HepG2 (cell line): ENCODE data around the gene CYB5R2. TPM values are rescaled to one million over a fixed set of nuclear protein-coding genes. Genes with fewer than 3 reads are reported as not detected.

Source experiments
- ATAC-seq: fragments of 200-7000 bp; cut with Tn5 transposase; 3 replicates; pipeline ENCODE4 v1.9.1; 2020; ENCODE audit warnings: mild to moderate bottlenecking, moderate library complexity
- BruUV-seq: library from RNA; stranded (reverse); fragments of 400-500 nt; replicated peaks from 2 replicates; lab custom pipeline; 2021; lab: Mats Ljungman, UMichigan
- CTCF ChIA-PET: fragments of 300-600 bp; formaldehyde crosslinking; extraction: SDS; loops from one replicate; lab custom pipeline; 2021; ENCODE audit warnings: low total read pairs, inconsistent platforms, low intra/inter-chr PET ratio; lab: Yijun Ruan, JAX
- POLR2A ChIA-PET: fragments of 350-600 bp; sonication (Branson Sonifier 250); formaldehyde crosslinking; loops from one replicate; lab custom pipeline; 2020; ENCODE audit warnings: antibody characterized with exemption, inconsistent platforms; lab: Yijun Ruan, JAX
- DNase-seq: peaks from one replicate; pipeline ENCODE4 v3.0.0-alpha.2; 2015; ENCODE audit warnings: low spot score
- FAIRE-seq: peaks from 3 replicates; lab custom pipeline; 2011; peaks lifted over from hg19 to GRCh38; lab: Jason Lieb, UNC
- H2AFZ ChIP-seq: one replicate; pipeline ENCODE4 v1.6.1; 2011; ENCODE audit warnings: low read length, inconsistent platforms
- H3K27ac ChIP-seq: fragments of 300-600 bp; 3 replicates; pipeline ENCODE4 v1.8.0; 2011; ENCODE audit warnings: mixed run types, mild to moderate bottlenecking, mixed read lengths, low read length, inconsistent platforms; ENCODE audit not compliant: insufficient read depth; ENCODE audit errors: extremely low read length
- H3K27me3 ChIP-seq, 2 experiments: fragments of 200-600 bp in 1 of 2; 2 replicates in 1 of 2; 3 replicates in 1 of 2; pipeline versions ENCODE4 v1.6.0 to v1.8.0; 2011; ENCODE audit warnings: low read length in 2 of 2, mild to moderate bottlenecking in 2 of 2, moderate library complexity in 2 of 2, inconsistent platforms in 1 of 2; ENCODE audit not compliant: insufficient read depth in 2 of 2, control insufficient read depth in 1 of 2
- H3K36me3 ChIP-seq, 2 experiments: fragments of 200-600 bp in 1 of 2; replicated peaks in 1 of 2; 2 replicates in 1 of 2; 3 replicates in 1 of 2; pipeline versions ENCODE4 v1.5.1 to v1.8.0; 2011; ENCODE audit warnings: low read length in 2 of 2, inconsistent platforms in 1 of 2; ENCODE audit not compliant: insufficient read depth in 2 of 2, control insufficient read depth in 1 of 2
- H3K4me1 ChIP-seq: 2 replicates; pipeline ENCODE4 v1.5.1; 2012; ENCODE audit warnings: low read length, inconsistent platforms; ENCODE audit not compliant: insufficient read depth
- H3K4me2 ChIP-seq: 2 replicates; pipeline ENCODE4 v1.6.0; 2011; ENCODE audit warnings: low read depth, low read length, inconsistent platforms
- H3K4me3 ChIP-seq, 3 experiments: fragments of 200-600 bp in 1 of 3; sonication (generic), shearing (Covaris generic) in 1 of 3; replicated peaks in 1 of 3; 2 replicates each; pipeline ENCODE4 v1.5.1; 2011 to 2016; ENCODE audit warnings: low read length in 3 of 3, inconsistent platforms in 2 of 3, low read depth in 2 of 3, mild to moderate bottlenecking in 2 of 3, control low read depth in 1 of 3, mixed read lengths in 1 of 3; ENCODE audit not compliant: insufficient read depth in 1 of 3
- H3K79me2 ChIP-seq: one replicate; pipeline ENCODE4 v1.6.1; 2011; ENCODE audit warnings: low read length, inconsistent platforms; ENCODE audit not compliant: insufficient read depth
- H3K9ac ChIP-seq: 2 replicates; pipeline ENCODE4 v1.6.0; 2011; ENCODE audit warnings: mild to moderate bottlenecking, low read depth, low read length, inconsistent platforms; ENCODE audit not compliant: insufficient read depth
- H3K9me3 ChIP-seq: 2 replicates; pipeline ENCODE4 v1.5.1; 2012; ENCODE audit warnings: mild to moderate bottlenecking, low read length
- H4K20me1 ChIP-seq: 2 replicates; pipeline ENCODE4 v1.6.0; 2011; ENCODE audit warnings: inconsistent platforms, mild to moderate bottlenecking, low read length, moderate library complexity; ENCODE audit not compliant: insufficient read depth
- FOXO1 ChIP-seq: sonication (generic); formaldehyde crosslinking; IDR thresholded peaks from 2 replicates; pipeline ENCODE4 v1.4.0; 2020; ENCODE audit warnings: missing genetic modification reagents
- HDAC6 ChIP-seq: fragments of 200-600 bp; sonication (generic); IDR thresholded peaks from 2 replicates; pipeline ENCODE4 v1.7.0; 2017; ENCODE audit warnings: mild to moderate bottlenecking, antibody characterized with exemption, low read length, low read depth
- HNRNPUL1 ChIP-seq: fragments of 200-400 bp; formaldehyde crosslinking; IDR thresholded peaks from 2 replicates; pipeline ENCODE4 v1.6.1; 2017; ENCODE audit warnings: low read depth, mild to moderate bottlenecking, low read length, moderate library complexity
- MXI1 ChIP-seq: IDR thresholded peaks from 3 replicates; pipeline ENCODE4 v1.6.1; 2012; ENCODE audit warnings: low read depth, low read length, inconsistent platforms, borderline replicate concordance
- NCOA1 ChIP-seq: sonication (generic); formaldehyde crosslinking; IDR thresholded peaks from 2 replicates; pipeline ENCODE4 v1.9.0; 2021; ENCODE audit warnings: missing genetic modification reagents
- NR3C1 ChIP-seq: sonication (generic); formaldehyde crosslinking; IDR thresholded peaks from 2 replicates; pipeline ENCODE4 v1.4.0; 2020; ENCODE audit warnings: missing genetic modification reagents
- PHF20 ChIP-seq: sonication (generic); formaldehyde crosslinking; IDR thresholded peaks from 2 replicates; pipeline ENCODE4 v1.5.0; 2020; ENCODE audit warnings: mild to moderate bottlenecking, missing genetic modification reagents
- POLR2AphosphoS2 ChIP-seq: IDR thresholded peaks from 2 replicates; pipeline ENCODE4 v1.6.1; 2011; ENCODE audit warnings: low read depth, low read length, improper control_type of control experiment
- SATB2 ChIP-seq: sonication (generic); formaldehyde crosslinking; IDR thresholded peaks from 2 replicates; pipeline ENCODE4 v1.5.0; 2020; ENCODE audit warnings: missing genetic modification reagents
- TAF1 ChIP-seq: sonication (generic); formaldehyde crosslinking; IDR thresholded peaks from 2 replicates; pipeline ENCODE4 v1.4.0; 2020; ENCODE audit warnings: missing genetic modification reagents
- YEATS4 ChIP-seq: sonication (generic); formaldehyde crosslinking; IDR thresholded peaks from 2 replicates; pipeline ENCODE4 v1.4.0; 2020; ENCODE audit warnings: missing genetic modification reagents, borderline replicate concordance
- ZKSCAN8 ChIP-seq: IDR thresholded peaks from 2 replicates; pipeline ENCODE4 v1.6.1; 2016; ENCODE audit warnings: borderline replicate concordance, missing genetic modification reagents, missing compliant biosample characterization
- ZMYM3 ChIP-seq: sonication (generic); formaldehyde crosslinking; IDR thresholded peaks from 2 replicates; pipeline ENCODE4 v1.5.1; 2020; ENCODE audit warnings: mild to moderate bottlenecking, missing genetic modification reagents
- ZNF446 ChIP-seq: sonication (generic); formaldehyde crosslinking; IDR thresholded peaks from 2 replicates; pipeline ENCODE4 v1.5.0; 2020; ENCODE audit warnings: mild to moderate bottlenecking, missing genetic modification reagents
- ZNF768 ChIP-seq: sonication (generic); formaldehyde crosslinking; IDR thresholded peaks from 2 replicates; pipeline ENCODE4 v1.4.0; 2020; ENCODE audit warnings: missing genetic modification reagents
- WGBS: methylation state at CpG from one replicate; pipeline ENCODE4 v1.1.6; 2017; ENCODE audit warnings: low lambda C conversion rate; 5-methylcytosine and 5-hydroxymethylcytosine counted together
- in situ Hi-C: cut with HindIII; loops from 2 replicates; pipeline ENCODE4 v1.10.0; 2017; ENCODE audit warnings: low pct_unique_long_range_greater_than_20kb; ENCODE audit not compliant: extremely low pct_ligation_motif_present
- intact Hi-C: fragments of 100-400 bp; cut with micrococcal nuclease; formaldehyde crosslinking; loops from one replicate; pipeline ENCODE4 v1.10.0; 2022; ENCODE audit not compliant: unreplicated experiment
- polyA plus RNA-seq, 8 experiments: library from polyadenylated mRNA; depleted of rRNA in 3 of 8; stranded (reverse) in 7 of 8; unstranded in 1 of 8; fragments of >200 nt; fragmentation: Illumina TruSeq in 4 of 8; extraction: Trizol in 4 of 8; gene quantifications; 2 replicates each; pipeline versions ENCODE4 v1.2.1 to v1.2.3, GENCODE V29; 2011 to 2016; ENCODE audit warnings: low read depth in 4 of 8, missing spikeins in 1 of 8, mixed read lengths in 1 of 8; ENCODE audit not compliant: insufficient read depth in 1 of 8
- total RNA-seq, 5 experiments: library from RNA; depleted of rRNA; stranded (reverse); fragments of >200 nt; fragmentation: Illumina TruSeq; extraction: Trizol; gene quantifications; 2 replicates each; pipeline ENCODE4 v1.2.3, GENCODE V29; 2016; ENCODE audit warnings: low read depth in 1 of 5
- TF ChIP-seq, protein P1 (sequence below): fragments of 450-650 bp; IDR thresholded peaks from 2 replicates; pipeline ENCODE4 v1.6.1; 2017; ENCODE audit warnings: mild to moderate bottlenecking
- TF ChIP-seq, protein P2 (sequence below): sonication (generic); formaldehyde crosslinking; IDR thresholded peaks from 2 replicates; pipeline ENCODE4 v1.5.0; 2020; ENCODE audit warnings: missing genetic modification reagents
- TF ChIP-seq, protein P3 (sequence below): sonication (generic); formaldehyde crosslinking; IDR thresholded peaks from 2 replicates; pipeline ENCODE4 v1.5.0; 2020; ENCODE audit warnings: mild to moderate bottlenecking, missing genetic modification reagents
- TF ChIP-seq, protein P4 (sequence below): sonication (generic); formaldehyde crosslinking; IDR thresholded peaks from 2 replicates; pipeline ENCODE4 v1.8.0; 2022; ENCODE audit warnings: missing genetic modification reagents, mild to moderate bottlenecking, inconsistent platforms, borderline replicate concordance

The CYB5R2 gene
- total and polyA plus RNA-seq, 2 of the 13 experiments (the other 11 are each of a cell fraction or from before 2014, with no cell fraction given): 0.40 to 0.51 TPM

DNA sequence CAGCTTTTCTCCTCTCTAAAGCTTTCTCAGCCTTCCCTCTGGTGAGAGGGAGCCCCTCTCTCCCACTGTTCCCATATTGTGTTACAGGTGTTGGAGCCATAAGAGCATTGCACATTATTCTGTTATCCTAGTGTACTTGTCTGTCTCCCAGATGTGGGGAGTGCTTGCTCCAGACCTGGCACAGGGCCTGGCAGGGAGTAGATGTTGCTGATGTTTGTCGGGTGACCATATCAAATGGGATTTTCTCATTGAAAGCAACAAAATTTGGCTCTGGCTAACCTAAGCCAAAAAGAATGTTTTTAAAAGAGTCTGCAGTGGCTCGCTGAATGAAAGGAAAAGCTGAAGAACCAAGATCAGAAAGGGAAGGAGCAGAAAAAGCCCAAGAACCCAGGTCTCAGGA lies 41.1 kb downstream of the CYB5R2 start:
- 98% methylated on average over 2 of the region's 2 CpGs for whole genome bisulfite sequencing
- H3K9ac ChIP-seq: no peak overlapping the region
- no peak overlapping the region for H2AFZ ChIP-seq
- in situ Hi-C loops (no loop called here), intact Hi-C loops (no loop called here)
- no peak overlapping the region for H3K27ac ChIP-seq
- H4K20me1 ChIP-seq: no peaks in the 10 kb centered on the region
- FAIRE-seq: no peak
- no peak for ATAC-seq
- POLR2A ChIA-PET: no interaction called here
- no peaks in the 10 kb centered on the region for H3K79me2 ChIP-seq
- H3K27me3 ChIP-seq: no peaks in the 10 kb centered on the region
- CTCF ChIA-PET: no interaction called here
- no peak for DNase-seq
- peaks cover 12% of the 10 kb centered on the region for H3K4me1 ChIP-seq
- H3K4me3 ChIP-seq: no peak overlapping the region
- peaks cover 32 to 90% of the 10 kb centered on the region in 2 experiments for H3K36me3 ChIP-seq
- no peak overlapping the region for H3K4me2 ChIP-seq
- no TSS peak for BruUV-seq
- H3K9me3 ChIP-seq: no peaks in the 10 kb centered on the region
- TF ChIP-seq ZMYM3 (no peak), ZNF768 (no peak), FOXO1 (no peak), NCOA1 (CRISPR knock-in tag) (no peak), SATB2 (CRISPR knock-in tag) (no peak), PHF20 (no peak), NR3C1 (no peak), HDAC6 (no peak), ZKSCAN8 (CRISPR knock-in tag) (no peak), MXI1 (no peak), TAF1 (no peak), HNRNPUL1 (no peak), POLR2AphosphoS2 (no peak), ZNF446 (CRISPR knock-in tag) (no peak), YEATS4 (no peak)
- TF ChIP-seq, protein P1, sequence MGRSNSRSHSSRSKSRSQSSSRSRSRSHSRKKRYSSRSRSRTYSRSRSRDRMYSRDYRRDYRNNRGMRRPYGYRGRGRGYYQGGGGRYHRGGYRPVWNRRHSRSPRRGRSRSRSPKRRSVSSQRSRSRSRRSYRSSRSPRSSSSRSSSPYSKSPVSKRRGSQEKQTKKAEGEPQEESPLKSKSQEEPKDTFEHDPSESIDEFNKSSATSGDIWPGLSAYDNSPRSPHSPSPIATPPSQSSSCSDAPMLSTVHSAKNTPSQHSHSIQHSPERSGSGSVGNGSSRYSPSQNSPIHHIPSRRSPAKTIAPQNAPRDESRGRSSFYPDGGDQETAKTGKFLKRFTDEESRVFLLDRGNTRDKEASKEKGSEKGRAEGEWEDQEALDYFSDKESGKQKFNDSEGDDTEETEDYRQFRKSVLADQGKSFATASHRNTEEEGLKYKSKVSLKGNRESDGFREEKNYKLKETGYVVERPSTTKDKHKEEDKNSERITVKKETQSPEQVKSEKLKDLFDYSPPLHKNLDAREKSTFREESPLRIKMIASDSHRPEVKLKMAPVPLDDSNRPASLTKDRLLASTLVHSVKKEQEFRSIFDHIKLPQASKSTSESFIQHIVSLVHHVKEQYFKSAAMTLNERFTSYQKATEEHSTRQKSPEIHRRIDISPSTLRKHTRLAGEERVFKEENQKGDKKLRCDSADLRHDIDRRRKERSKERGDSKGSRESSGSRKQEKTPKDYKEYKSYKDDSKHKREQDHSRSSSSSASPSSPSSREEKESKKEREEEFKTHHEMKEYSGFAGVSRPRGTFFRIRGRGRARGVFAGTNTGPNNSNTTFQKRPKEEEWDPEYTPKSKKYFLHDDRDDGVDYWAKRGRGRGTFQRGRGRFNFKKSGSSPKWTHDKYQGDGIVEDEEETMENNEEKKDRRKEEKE: no peak
- TF ChIP-seq, protein P2, sequence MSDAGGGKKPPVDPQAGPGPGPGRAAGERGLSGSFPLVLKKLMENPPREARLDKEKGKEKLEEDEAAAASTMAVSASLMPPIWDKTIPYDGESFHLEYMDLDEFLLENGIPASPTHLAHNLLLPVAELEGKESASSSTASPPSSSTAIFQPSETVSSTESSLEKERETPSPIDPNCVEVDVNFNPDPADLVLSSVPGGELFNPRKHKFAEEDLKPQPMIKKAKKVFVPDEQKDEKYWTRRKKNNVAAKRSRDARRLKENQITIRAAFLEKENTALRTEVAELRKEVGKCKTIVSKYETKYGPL (CRISPR knock-in tag): no peak
- TF ChIP-seq, protein P3, sequence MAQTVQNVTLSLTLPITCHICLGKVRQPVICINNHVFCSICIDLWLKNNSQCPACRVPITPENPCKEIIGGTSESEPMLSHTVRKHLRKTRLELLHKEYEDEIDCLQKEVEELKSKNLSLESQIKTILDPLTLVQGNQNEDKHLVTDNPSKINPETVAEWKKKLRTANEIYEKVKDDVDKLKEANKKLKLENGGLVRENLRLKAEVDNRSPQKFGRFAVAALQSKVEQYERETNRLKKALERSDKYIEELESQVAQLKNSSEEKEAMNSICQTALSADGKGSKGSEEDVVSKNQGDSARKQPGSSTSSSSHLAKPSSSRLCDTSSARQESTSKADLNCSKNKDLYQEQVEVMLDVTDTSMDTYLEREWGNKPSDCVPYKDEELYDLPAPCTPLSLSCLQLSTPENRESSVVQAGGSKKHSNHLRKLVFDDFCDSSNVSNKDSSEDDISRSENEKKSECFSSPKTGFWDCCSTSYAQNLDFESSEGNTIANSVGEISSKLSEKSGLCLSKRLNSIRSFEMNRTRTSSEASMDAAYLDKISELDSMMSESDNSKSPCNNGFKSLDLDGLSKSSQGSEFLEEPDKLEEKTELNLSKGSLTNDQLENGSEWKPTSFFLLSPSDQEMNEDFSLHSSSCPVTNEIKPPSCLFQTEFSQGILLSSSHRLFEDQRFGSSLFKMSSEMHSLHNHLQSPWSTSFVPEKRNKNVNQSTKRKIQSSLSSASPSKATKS (CRISPR knock-in tag): no peak
- TF ChIP-seq, protein P4, sequence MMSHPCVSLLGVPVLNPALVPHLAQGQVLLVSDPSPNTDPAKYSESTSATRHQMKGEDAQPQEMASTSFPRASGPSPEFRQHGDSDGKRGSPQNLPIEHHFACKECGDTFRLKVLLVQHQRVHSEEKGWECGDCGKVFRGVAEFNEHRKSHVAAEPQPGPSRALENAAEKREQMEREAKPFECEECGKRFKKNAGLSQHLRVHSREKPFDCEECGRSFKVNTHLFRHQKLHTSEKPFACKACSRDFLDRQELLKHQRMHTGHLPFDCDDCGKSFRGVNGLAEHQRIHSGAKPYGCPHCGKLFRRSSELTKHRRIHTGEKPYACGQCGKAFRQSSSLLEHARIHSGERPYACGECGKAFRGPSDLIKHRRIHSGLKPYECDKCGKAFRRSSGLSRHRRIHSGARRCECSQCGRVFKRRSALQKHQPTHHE (CRISPR knock-in tag): no peak
